ENCODE measurements around the gene VSTM2B. TPM values are rescaled to one million over a fixed set of nuclear protein-coding genes. Genes with fewer than 3 reads are reported as not detected.

VSTM2B gene
- total RNA-seq, result not detected in 2 replicates

GRCh38 chr19:29525901-29526729 is at the start of gene VSTM2B:
VSTM2B (plus strand) TSS chr19:29525994; CDS start chr19:29526584, 590 bp downstream.

GRCh38 chr19:29605653-29606419 is 80.0 kb downstream of the VSTM2B start, which contains the start of gene POP4:
POP4 (plus strand) TSS chr19:29606283; CDS start chr19:29606319, 36 bp downstream.

Other genes with a start within 250 kb of the VSTM2B start
- gene POP4, start 80.3 kb downstream of the VSTM2B start, total RNA-seq, result 52.7 and 87.2 TPM in 2 replicates
- gene PLEKHF1, start 139.5 kb downstream of the VSTM2B start, total RNA-seq, result 11.2 and 22.6 TPM in 2 replicates
- gene C19orf12, start 189.3 kb downstream of the VSTM2B start, total RNA-seq, result 24.2 and 29.0 TPM in 2 replicates